ENCODE measurements around the gene IKZF4.

IKZF4 gene

GRCh38 chr12:56004211-56004610 is 16.6 kb upstream of the IKZF4 start:
- H3K36me3 ChIP-seq: peaks cover 36% of the 10 kb centered on the region
- H3K4me3 ChIP-seq (ENCODE audit: low read depth in 1 of 2, low read length in 1 of 2): no peak overlapping the region
- H3K4me1 ChIP-seq (ENCODE audit: control insufficient read depth in 1 of 2, insufficient read depth in 1 of 2, low read depth in 1 of 2, low read length in 1 of 2): peaks cover 18 to 23% of the 10 kb centered on the region in 2 experiments
- H3K9me3 ChIP-seq: no peaks in the 10 kb centered on the region
- no peak for TF ChIP-seq CTCF (IDR thresholded peaks at IDR 0.05)
- H3K27ac ChIP-seq: no peak overlapping the region
- no peaks in the 10 kb centered on the region for H3K27me3 ChIP-seq

- H3K27ac ChIP-seq: peak overlapping the region; percentile 12
Observed at GRCh38 chr12:56007564-56008559, 13.0 kb upstream of the IKZF4 start.

GRCh38 chr12:56010111-56010570 is 10.7 kb upstream of the IKZF4 start:
- Histone ChIP-seq H3K4me3 (ENCODE audit: low read depth in 1 of 2, low read length in 1 of 2) (no peak overlapping the region), H3K9me3 (no peaks in the 10 kb centered on the region), H3K4me1 (ENCODE audit: control insufficient read depth in 1 of 2, insufficient read depth in 1 of 2, low read depth in 1 of 2, low read length in 1 of 2) (peaks cover 18 to 23% of the 10 kb centered on the region in 2 experiments), H3K36me3 (no peaks in the 10 kb centered on the region), H3K27ac (no peak overlapping the region), H3K27me3 (no peaks in the 10 kb centered on the region)
- no peak for TF ChIP-seq CTCF (IDR thresholded peaks at IDR 0.05)

More at GRCh38 chr12:56007564-56008559, 13.0 kb upstream of the IKZF4 start:
- Histone ChIP-seq H3K9me3 (no peaks in the 10 kb centered on the region), H3K4me1 (ENCODE audit: control insufficient read depth in 1 of 2, insufficient read depth in 1 of 2, low read depth in 1 of 2, low read length in 1 of 2) (peaks cover 18 to 23% of the 10 kb centered on the region in 2 experiments), H3K4me3 (ENCODE audit: low read depth in 1 of 2, low read length in 1 of 2) (peak overlapping the region; percentile 56 to 73), H3K36me3 (peaks cover 17% of the 10 kb centered on the region), H3K27me3 (no peaks in the 10 kb centered on the region)
- TF ChIP-seq CTCF (IDR thresholded peaks at IDR 0.05): no peak

- Histone ChIP-seq H3K4me3 (ENCODE audit: low read depth in 1 of 2, low read length in 1 of 2) (no peak overlapping the region), H3K4me1 (ENCODE audit: control insufficient read depth in 1 of 2, insufficient read depth in 1 of 2, low read depth in 1 of 2, low read length in 1 of 2) (peaks cover 11 to 15% of the 10 kb centered on the region in 2 experiments), H3K27me3 (no peaks in the 10 kb centered on the region), H3K9me3 (no peaks in the 10 kb centered on the region), H3K27ac (no peak overlapping the region), H3K36me3 (no peaks in the 10 kb centered on the region)
- no peak for TF ChIP-seq CTCF (IDR thresholded peaks at IDR 0.05)
Observed at GRCh38 chr12:56011509-56012090, 9.2 kb upstream of the IKZF4 start.

- no peak overlapping the region for H3K27ac ChIP-seq
- no peaks in the 10 kb centered on the region for H3K9me3 ChIP-seq
- H3K4me1 ChIP-seq (ENCODE audit: control insufficient read depth in 1 of 2, insufficient read depth in 1 of 2, low read depth in 1 of 2, low read length in 1 of 2): no peaks in the 10 kb centered on the region
- no peak for TF ChIP-seq CTCF (IDR thresholded peaks at IDR 0.05)
- no peaks in the 10 kb centered on the region for H3K27me3 ChIP-seq
- H3K4me3 ChIP-seq (ENCODE audit: low read depth in 1 of 2, low read length in 1 of 2): no peak overlapping the region
- no peaks in the 10 kb centered on the region for H3K36me3 ChIP-seq
Observed at GRCh38 chr12:56013482-56013881, 7.4 kb upstream of the IKZF4 start.

All from neutrophil (primary cell).